Nephron (organoid): Measurements from ENCODE around the gene SMYD1.

Experiments
- H3K27ac Mint-ChIP-seq, 3 experiments: 2 replicates each; pipeline ENCODE4 v1.8.0; 2020; ENCODE audit warnings: mixed read lengths in 3 of 3, mild to moderate bottlenecking in 2 of 3, moderate library complexity in 1 of 3
- H3K27me3 Mint-ChIP-seq: 2 replicates; pipeline ENCODE4 v1.8.0; 2021; ENCODE audit warnings: low read depth, mild to moderate bottlenecking, moderate library complexity, mixed read lengths
- H3K36me3 Mint-ChIP-seq: 2 replicates; pipeline ENCODE4 v1.8.0; 2020; ENCODE audit warnings: low read depth, mixed read lengths
- H3K4me1 Mint-ChIP-seq: 2 replicates; pipeline ENCODE4 v1.8.0; 2020; ENCODE audit warnings: mixed read lengths
- H3K4me3 Mint-ChIP-seq, 3 experiments: 2 replicates each; pipeline ENCODE4 v1.8.0; 2020; ENCODE audit warnings: mild to moderate bottlenecking in 3 of 3, mixed read lengths in 3 of 3, moderate library complexity in 2 of 3
- H3K9me3 Mint-ChIP-seq: 2 replicates; pipeline ENCODE4 v1.8.0; 2020; ENCODE audit warnings: mixed read lengths
- TF ChIP-seq, protein P1 (sequence below), 3 experiments: fragments of 200-600 bp; sonication (generic); IDR thresholded peaks; one replicate each; pipeline ENCODE4 v1.5.0; 2021; ENCODE audit warnings: antibody characterized with exemption in 3 of 3; ENCODE audit not compliant: unreplicated experiment in 3 of 3

Gene SMYD1

GRCh38 chr2:88085602-88086001 lies 18.0 kb downstream of the SMYD1 start:
- H3K4me3 Mint-ChIP-seq: no peak overlapping the region
- no peak overlapping the region for H3K27ac Mint-ChIP-seq
- TF ChIP-seq, protein P1, sequence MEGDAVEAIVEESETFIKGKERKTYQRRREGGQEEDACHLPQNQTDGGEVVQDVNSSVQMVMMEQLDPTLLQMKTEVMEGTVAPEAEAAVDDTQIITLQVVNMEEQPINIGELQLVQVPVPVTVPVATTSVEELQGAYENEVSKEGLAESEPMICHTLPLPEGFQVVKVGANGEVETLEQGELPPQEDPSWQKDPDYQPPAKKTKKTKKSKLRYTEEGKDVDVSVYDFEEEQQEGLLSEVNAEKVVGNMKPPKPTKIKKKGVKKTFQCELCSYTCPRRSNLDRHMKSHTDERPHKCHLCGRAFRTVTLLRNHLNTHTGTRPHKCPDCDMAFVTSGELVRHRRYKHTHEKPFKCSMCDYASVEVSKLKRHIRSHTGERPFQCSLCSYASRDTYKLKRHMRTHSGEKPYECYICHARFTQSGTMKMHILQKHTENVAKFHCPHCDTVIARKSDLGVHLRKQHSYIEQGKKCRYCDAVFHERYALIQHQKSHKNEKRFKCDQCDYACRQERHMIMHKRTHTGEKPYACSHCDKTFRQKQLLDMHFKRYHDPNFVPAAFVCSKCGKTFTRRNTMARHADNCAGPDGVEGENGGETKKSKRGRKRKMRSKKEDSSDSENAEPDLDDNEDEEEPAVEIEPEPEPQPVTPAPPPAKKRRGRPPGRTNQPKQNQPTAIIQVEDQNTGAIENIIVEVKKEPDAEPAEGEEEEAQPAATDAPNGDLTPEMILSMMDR (IDR thresholded peaks at IDR 0.05; ENCODE audit: unreplicated experiment in 3 of 3): no peak
- H3K27me3 Mint-ChIP-seq: no peaks in the 10 kb centered on the region
- H3K36me3 Mint-ChIP-seq: no peaks in the 10 kb centered on the region
- no peaks in the 10 kb centered on the region for H3K9me3 Mint-ChIP-seq
- H3K4me1 Mint-ChIP-seq: peaks cover 12% of the 10 kb centered on the region

DNA sequence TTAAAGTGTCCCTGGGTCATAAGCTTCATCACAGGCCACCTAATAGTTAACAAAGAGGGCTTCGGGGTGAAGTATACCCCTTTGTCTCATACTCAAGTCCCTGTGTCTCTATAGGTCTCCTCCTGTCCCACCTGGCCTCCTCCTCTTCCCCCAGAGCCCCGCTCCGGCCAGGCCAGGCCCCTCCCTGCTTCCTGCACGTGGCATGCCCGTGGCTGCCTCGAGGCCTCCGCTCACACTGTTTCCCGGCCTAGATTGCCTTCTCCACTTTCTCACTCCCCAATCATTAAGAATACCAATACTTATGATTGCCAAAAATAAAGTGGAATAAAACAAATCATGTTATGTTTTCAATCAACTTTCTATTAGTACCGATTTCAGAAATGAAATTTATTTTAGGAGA lies 18.8 kb downstream of the SMYD1 start:
- TF ChIP-seq, protein P1 (IDR thresholded peaks at IDR 0.05; ENCODE audit: unreplicated experiment in 3 of 3): no peak
- H3K27me3 Mint-ChIP-seq: no peaks in the 10 kb centered on the region
- no peaks in the 10 kb centered on the region for H3K36me3 Mint-ChIP-seq
- H3K4me1 Mint-ChIP-seq: peaks cover 17% of the 10 kb centered on the region
- H3K4me3 Mint-ChIP-seq: no peak overlapping the region
- H3K9me3 Mint-ChIP-seq: no peaks in the 10 kb centered on the region
- no peak overlapping the region for H3K27ac Mint-ChIP-seq

DNA sequence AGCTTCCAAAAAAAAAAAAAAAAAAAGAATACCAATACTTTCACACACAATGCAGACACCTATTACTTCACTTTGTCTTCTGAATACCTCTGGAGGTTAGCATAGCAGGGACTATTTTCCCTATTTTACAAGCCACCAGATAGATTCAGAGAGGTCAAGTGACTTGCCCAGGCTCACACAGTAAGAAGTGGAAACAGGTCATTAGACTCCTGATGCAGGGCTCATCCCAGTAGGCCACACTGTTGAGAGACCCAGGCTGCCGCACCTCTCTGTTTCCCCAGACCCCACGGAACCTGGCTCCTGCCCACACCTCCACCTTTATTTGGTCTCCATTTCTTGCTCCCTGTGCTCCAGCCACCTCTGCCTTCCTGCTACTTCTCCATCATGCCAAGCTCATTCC lies 19.4 kb downstream of the SMYD1 start:
- TF ChIP-seq, protein P1 (IDR thresholded peaks at IDR 0.05; ENCODE audit: unreplicated experiment in 3 of 3): no peak
- Mint-ChIP-seq H3K36me3 (no peaks in the 10 kb centered on the region), H3K4me1 (peaks cover 11% of the 10 kb centered on the region), H3K9me3 (no peaks in the 10 kb centered on the region), H3K27me3 (no peaks in the 10 kb centered on the region), H3K4me3 (no peak overlapping the region), H3K27ac (no peak overlapping the region)

- Mint-ChIP-seq H3K27ac (no peak overlapping the region), H3K36me3 (no peaks in the 10 kb centered on the region), H3K27me3 (no peaks in the 10 kb centered on the region), H3K4me3 (no peak overlapping the region), H3K4me1 (peaks cover 9% of the 10 kb centered on the region), H3K9me3 (no peaks in the 10 kb centered on the region)
- TF ChIP-seq, protein P1 (IDR thresholded peaks at IDR 0.05; ENCODE audit: unreplicated experiment in 3 of 3): no peak
Measured at GRCh38 chr2:88087763-88088162, 20.1 kb downstream of the SMYD1 start.

DNA sequence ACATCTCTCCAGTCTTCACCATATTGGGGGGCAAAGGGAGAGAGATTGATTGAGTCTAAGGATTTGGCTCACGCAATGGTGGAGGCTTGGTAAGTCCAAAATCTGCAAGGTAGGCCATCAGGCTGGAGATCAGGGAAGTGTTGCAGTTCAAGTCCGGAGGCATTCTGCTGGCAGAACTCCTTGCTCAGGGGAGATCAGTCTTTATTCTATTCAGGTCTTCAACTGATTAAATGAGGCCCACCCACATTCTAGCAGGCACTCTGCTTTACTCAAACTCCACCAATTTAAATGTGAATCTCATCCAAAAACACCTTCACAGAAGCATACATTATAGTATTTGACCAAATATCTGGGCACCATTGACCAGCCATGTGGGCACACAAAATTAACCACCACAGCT lies 21.4 kb downstream of the SMYD1 start:
- TF ChIP-seq, protein P1 (IDR thresholded peaks at IDR 0.05; ENCODE audit: unreplicated experiment in 3 of 3): no peak
- peaks cover 9% of the 10 kb centered on the region for H3K4me1 Mint-ChIP-seq
- no peaks in the 10 kb centered on the region for H3K36me3 Mint-ChIP-seq
- H3K9me3 Mint-ChIP-seq: no peaks in the 10 kb centered on the region
- H3K27me3 Mint-ChIP-seq: no peaks in the 10 kb centered on the region
- no peak overlapping the region for H3K4me3 Mint-ChIP-seq
- no peak overlapping the region for H3K27ac Mint-ChIP-seq

- TF ChIP-seq, protein P1 (IDR thresholded peaks at IDR 0.05; ENCODE audit: unreplicated experiment in 3 of 3): no peak
- Mint-ChIP-seq H3K9me3 (no peaks in the 10 kb centered on the region), H3K36me3 (no peaks in the 10 kb centered on the region)
Measured at GRCh38 chr2:88090446-88091283, 23.0 kb downstream of the SMYD1 start.

More at GRCh38 chr2:88090446-88091283, 23.0 kb downstream of the SMYD1 start:
- Mint-ChIP-seq H3K27me3 (no peaks in the 10 kb centered on the region), H3K4me3 (no peak overlapping the region), H3K4me1 (peaks cover 9% of the 10 kb centered on the region), H3K27ac (no peak overlapping the region)
